Mesenchymal stem cell (in vitro differentiated cells and primary cell): ENCODE results near the gene ZNF22.
A peak's percentile ranks its signal among the peaks of the same experiment; 100 is the strongest.

Experiments
- DNase-seq: peaks from one replicate; pipeline ENCODE4 v3.0.0-alpha.2; 2013
- H2AFZ ChIP-seq: one replicate; pipeline ENCODE4 v1.6.1; 2013; ENCODE audit warnings: low read depth, mild to moderate bottlenecking, control low read depth, inconsistent platforms, low read length, moderate library complexity
- H2AK5ac ChIP-seq: 2 replicates; pipeline ENCODE4 v1.6.1; 2013; ENCODE audit warnings: low read length, moderate library complexity, mild to moderate bottlenecking, inconsistent platforms; ENCODE audit not compliant: severe bottlenecking
- H2BK120ac ChIP-seq: one replicate; pipeline ENCODE4 v1.6.1; 2013; ENCODE audit warnings: low read depth, mild to moderate bottlenecking, inconsistent platforms, low read length, moderate library complexity
- H2BK12ac ChIP-seq, 2 experiments: one replicate each; pipeline ENCODE4 v1.6.1; 2013; ENCODE audit warnings: inconsistent platforms in 2 of 2, low read length in 2 of 2, mild to moderate bottlenecking in 2 of 2, moderate library complexity in 2 of 2, control low read depth in 1 of 2
- H2BK15ac ChIP-seq: one replicate; pipeline ENCODE4 v1.6.1; 2013; ENCODE audit warnings: mild to moderate bottlenecking, low read depth, inconsistent platforms; ENCODE audit not compliant: poor library complexity, severe bottlenecking
- H2BK5ac ChIP-seq: 2 replicates; pipeline ENCODE4 v1.6.1; 2013; ENCODE audit warnings: low read depth, mild to moderate bottlenecking, low read length, control low read depth, inconsistent platforms; ENCODE audit not compliant: poor library complexity, severe bottlenecking
- H3K14ac ChIP-seq, 2 experiments: one replicate each; pipeline ENCODE4 v1.6.1; 2013; ENCODE audit warnings: inconsistent platforms in 2 of 2, low read length in 2 of 2, control low read depth in 1 of 2, mild to moderate bottlenecking in 1 of 2, moderate library complexity in 1 of 2
- H3K18ac ChIP-seq, 2 experiments: one replicate each; pipeline ENCODE4 v1.6.1; 2013; ENCODE audit warnings: inconsistent platforms in 2 of 2, low read length in 2 of 2, control low read depth in 1 of 2, low read depth in 1 of 2, mild to moderate bottlenecking in 1 of 2
- H3K23ac ChIP-seq, 2 experiments: one replicate each; pipeline ENCODE4 v1.6.1; 2013; ENCODE audit warnings: inconsistent platforms in 2 of 2, low read length in 2 of 2, mild to moderate bottlenecking in 2 of 2, moderate library complexity in 2 of 2, control low read depth in 1 of 2
- H3K27ac ChIP-seq: 2 replicates; pipeline ENCODE4 v1.5.1; 2013; ENCODE audit warnings: mild to moderate bottlenecking, moderate library complexity, low read length, control low read depth, inconsistent platforms; ENCODE audit not compliant: poor library complexity, severe bottlenecking
- H3K27me3 ChIP-seq, 2 experiments: 2 replicates each; pipeline versions ENCODE4 v1.6.1 to v1.7.0; 2013; ENCODE audit warnings: low read length in 2 of 2, mild to moderate bottlenecking in 2 of 2, moderate library complexity in 2 of 2, control low read depth in 1 of 2, inconsistent platforms in 1 of 2; ENCODE audit not compliant: control insufficient read depth in 1 of 2, insufficient read depth in 1 of 2
- H3K36me3 ChIP-seq, 2 experiments: 2 replicates each; pipeline versions ENCODE4 v1.6.1 to v1.7.0; 2013; ENCODE audit warnings: low read length in 2 of 2, control low read depth in 1 of 2, inconsistent platforms in 1 of 2, low read depth in 1 of 2, mild to moderate bottlenecking in 1 of 2; ENCODE audit not compliant: insufficient read depth in 2 of 2, control insufficient read depth in 1 of 2
- H3K4ac ChIP-seq, 2 experiments: one replicate each; pipeline ENCODE4 v1.6.1; 2013; ENCODE audit warnings: inconsistent platforms in 2 of 2, low read length in 2 of 2, mild to moderate bottlenecking in 2 of 2, moderate library complexity in 2 of 2, control low read depth in 1 of 2, low read depth in 1 of 2
- H3K4me1 ChIP-seq: 2 replicates; pipeline ENCODE4 v1.6.1; 2013; ENCODE audit warnings: low read depth, low read length, control low read depth; ENCODE audit not compliant: control insufficient read depth, insufficient read depth
- H3K4me2 ChIP-seq: 2 replicates; pipeline ENCODE4 v1.6.1; 2013; ENCODE audit warnings: low read length, mild to moderate bottlenecking, inconsistent platforms; ENCODE audit not compliant: poor library complexity, severe bottlenecking
- H3K4me3 ChIP-seq, 2 experiments: 2 replicates each; pipeline versions ENCODE4 v1.5.1 to v1.7.0; 2013; ENCODE audit warnings: low read length in 2 of 2, mild to moderate bottlenecking in 2 of 2, control low read depth in 1 of 2, low read depth in 1 of 2; ENCODE audit not compliant: insufficient read depth in 1 of 2
- H3K79me1 ChIP-seq: replicated peaks from 2 replicates; pipeline ENCODE4 v1.6.1; 2013; ENCODE audit warnings: mild to moderate bottlenecking, control low read depth, low read length, inconsistent platforms; ENCODE audit not compliant: poor library complexity, severe bottlenecking
- H3K9ac ChIP-seq: 2 replicates; pipeline ENCODE4 v1.7.0; 2013; ENCODE audit warnings: mild to moderate bottlenecking, low read length, moderate library complexity
- H3K9me3 ChIP-seq: 2 replicates; pipeline ENCODE4 v1.7.0; 2013; ENCODE audit warnings: mild to moderate bottlenecking, low read length; ENCODE audit not compliant: control insufficient read depth
- H4K8ac ChIP-seq: one replicate; pipeline ENCODE4 v1.6.1; 2013; ENCODE audit warnings: inconsistent platforms, mild to moderate bottlenecking, low read length, moderate library complexity
- H4K91ac ChIP-seq: one replicate; pipeline ENCODE4 v1.6.1; 2013; ENCODE audit warnings: mild to moderate bottlenecking, low read length, inconsistent platforms
- WGBS: methylation state at CpG from one replicate; pipeline ENCODE4 v1.1.7; 2013; ENCODE audit warnings: mixed read lengths; 5-methylcytosine and 5-hydroxymethylcytosine counted together

The ZNF22 gene

GRCh38 chr10:44974082-44974627 lies 26.6 kb upstream of the ZNF22 start:
- peak overlapping the region; percentile 96 to 97 for H2BK12ac ChIP-seq
- peak overlapping the region; percentile 93 for H2BK120ac ChIP-seq
- H2AK5ac ChIP-seq: peak overlapping the region; percentile 95
- H2BK15ac ChIP-seq: peak overlapping the region; percentile 84
- DNase-seq: no peak
- no peaks in the 10 kb centered on the region for H3K27me3 ChIP-seq
- peaks cover 14% of the 10 kb centered on the region for H3K79me1 ChIP-seq
- H3K18ac ChIP-seq: peak overlapping the region; percentile 96 to 98
- 55% methylated on average over 7 of the region's 7 CpGs for WGBS
- H3K36me3 ChIP-seq: peaks cover 41 to 52% of the 10 kb centered on the region in 2 experiments
- H2BK5ac ChIP-seq: no peak overlapping the region
- H3K27ac ChIP-seq: no peak overlapping the region
- peak overlapping the region; percentile 99 for H4K8ac ChIP-seq
- peak overlapping the region; percentile 10 to 76 for H3K4me3 ChIP-seq
- peak overlapping the region; percentile 65 for H2AFZ ChIP-seq
- no peak overlapping the region for H3K4me2 ChIP-seq
- peak overlapping the region in 1 of 2 experiments; percentile 11 for H3K23ac ChIP-seq
- H3K9me3 ChIP-seq: no peaks in the 10 kb centered on the region
- H3K9ac ChIP-seq: peak overlapping the region; percentile 89
- peaks cover 42% of the 10 kb centered on the region for H3K4me1 ChIP-seq
- H3K14ac ChIP-seq: peak overlapping the region in 1 of 2 experiments; percentile 15
- H3K4ac ChIP-seq: peak overlapping the region; percentile 93
- peak overlapping the region; percentile 97 for H4K91ac ChIP-seq

- peaks cover 40 to 49% of the 10 kb centered on the region in 2 experiments for H3K36me3 ChIP-seq
- 8% methylated on average over 43 of the region's 46 CpGs for WGBS
Observed at GRCh38 chr10:44974628-44975430, 25.9 kb upstream of the ZNF22 start.

GRCh38 chr10:44975431-44976331 lies 25.0 kb upstream of the ZNF22 start:
- Histone ChIP-seq H3K4ac (peak overlapping the region in 1 of 2 experiments; percentile 9), H2AFZ (no peak overlapping the region), H3K4me2 (no peak overlapping the region), H2BK12ac (peak overlapping the region; percentile 33 to 34), H3K9me3 (no peaks in the 10 kb centered on the region), H2AK5ac (peak overlapping the region; percentile 1), H3K18ac (peak overlapping the region; percentile 1 to 85), H2BK15ac (no peak overlapping the region), H3K9ac (peak overlapping the region; percentile 91), H3K14ac (no peak overlapping the region), H3K23ac (no peak overlapping the region), H4K8ac (no peak overlapping the region), H3K79me1 (peaks cover 12% of the 10 kb centered on the region), H3K36me3 (peaks cover 33 to 42% of the 10 kb centered on the region in 2 experiments), H3K4me3 (peak overlapping the region in 1 of 2 experiments; percentile 88), H3K27me3 (no peaks in the 10 kb centered on the region), H3K4me1 (peaks cover 57% of the 10 kb centered on the region), H3K27ac (peak overlapping the region; percentile 91), H4K91ac (peak overlapping the region; percentile 14), H2BK120ac (peak overlapping the region; percentile 93), H2BK5ac (no peak overlapping the region)
- DNase-seq: peak; percentile 85
- 10% methylated on average over 9 of the region's 10 CpGs for WGBS

More at GRCh38 chr10:44974628-44975430, 25.9 kb upstream of the ZNF22 start:
- Histone ChIP-seq H3K9me3 (no peaks in the 10 kb centered on the region), H2BK120ac (peak overlapping the region; percentile 93), H3K4ac (peak overlapping the region; percentile 93 to 97), H3K27ac (peak overlapping the region; percentile 91), H3K9ac (peak overlapping the region; percentile 89), H3K4me1 (peaks cover 49% of the 10 kb centered on the region), H3K23ac (peak overlapping the region in 1 of 2 experiments; percentile 67), H2AFZ (peak overlapping the region; percentile 65), H3K4me2 (peak overlapping the region; percentile 66), H3K14ac (peak overlapping the region in 1 of 2 experiments; percentile 96), H3K4me3 (peak overlapping the region; percentile 34 to 76), H4K91ac (peak overlapping the region; percentile 97), H2BK5ac (peak overlapping the region; percentile 95), H3K18ac (peak overlapping the region; percentile 96 to 98), H4K8ac (peak overlapping the region; percentile 99), H2AK5ac (peak overlapping the region; percentile 95), H3K79me1 (peaks cover 12% of the 10 kb centered on the region), H2BK12ac (peak overlapping the region; percentile 82 to 96), H2BK15ac (peak overlapping the region; percentile 99), H3K27me3 (no peaks in the 10 kb centered on the region)
- peak; percentile 64 for DNase-seq
